ENCODE measurements around the gene MRS2.

The MRS2 gene

GRCh38 chr6:24429146-24429545, 26.4 kb downstream of the MRS2 start:
- in situ Hi-C loops (cut with HindIII; ENCODE audit: low sequenced_read_pairs): no loop called here

DNA sequence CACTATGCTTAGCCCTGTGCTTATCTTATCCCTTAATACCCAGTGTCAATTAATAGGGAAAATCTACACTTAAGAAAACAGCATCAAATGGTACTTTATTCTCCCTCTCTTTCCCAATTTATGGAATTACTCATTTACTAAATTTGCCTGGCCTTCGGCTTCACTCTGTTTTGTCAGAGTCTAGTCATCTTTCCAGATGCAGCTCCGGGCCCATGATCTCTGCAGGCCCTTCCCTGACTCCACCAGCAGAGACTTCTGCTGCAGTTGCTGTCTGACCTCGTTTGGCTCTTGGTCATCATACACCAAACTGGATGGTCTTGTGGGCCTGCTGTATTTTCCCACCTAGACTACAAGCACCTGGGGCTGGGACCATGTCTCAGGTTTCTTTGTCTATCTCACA, 27.4 kb downstream of the MRS2 start:
- in situ Hi-C loops (cut with HindIII; ENCODE audit: low sequenced_read_pairs): no loop called here

GRCh38 chr6:24431045-24431451, 28.3 kb downstream of the MRS2 start:
- in situ Hi-C loops (cut with HindIII; ENCODE audit: low sequenced_read_pairs): no loop called here

GRCh38 chr6:24432611-24433010, 29.9 kb downstream of the MRS2 start:
- in situ Hi-C loops (cut with HindIII; ENCODE audit: low sequenced_read_pairs): no loop called here

GRCh38 chr6:24436979-24437378, 34.2 kb downstream of the MRS2 start:
- in situ Hi-C loops (cut with HindIII; ENCODE audit: low sequenced_read_pairs): no loop called here

GRCh38 chr6:24439858-24440539, 37.3 kb downstream of the MRS2 start:
- in situ Hi-C loops (cut with HindIII; ENCODE audit: low sequenced_read_pairs): no loop called here

DNA sequence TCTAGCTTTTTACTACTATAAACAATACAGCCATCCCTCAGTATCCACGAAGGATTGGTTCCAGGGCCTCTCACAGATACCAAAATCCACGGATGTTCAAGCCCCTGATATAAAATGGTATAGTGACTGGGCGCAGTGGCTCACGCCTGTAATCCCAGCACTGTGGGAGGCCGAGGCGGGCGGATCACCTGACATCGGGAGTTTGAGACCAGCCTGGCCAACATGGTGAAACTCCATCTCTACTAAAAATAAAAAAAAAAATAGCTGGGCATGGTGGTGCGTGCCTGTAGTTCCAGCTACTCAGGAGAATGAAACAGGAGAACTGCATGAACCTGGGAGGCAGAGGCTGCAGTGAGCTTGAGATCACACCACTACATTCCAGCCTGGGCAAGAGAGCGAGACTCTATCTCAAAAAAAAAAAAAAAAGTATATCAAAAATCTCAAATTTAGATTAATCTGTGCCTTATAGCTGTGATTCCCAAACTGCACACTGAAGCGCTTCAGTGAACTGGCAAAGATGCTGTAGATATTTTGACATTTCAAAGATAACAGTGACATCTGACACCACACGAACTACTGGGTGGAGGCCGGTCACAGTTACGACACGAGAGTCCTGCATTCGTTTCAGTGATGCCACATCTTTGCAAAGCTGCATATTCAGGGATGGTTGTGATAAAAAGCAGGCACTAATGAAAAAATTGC, 38.3 kb downstream of the MRS2 start:
- in situ Hi-C loops (cut with HindIII; ENCODE audit: low sequenced_read_pairs): no loop called here

GRCh38 chr6:24441599-24441904, 38.8 kb downstream of the MRS2 start:
- in situ Hi-C loops (cut with HindIII; ENCODE audit: low sequenced_read_pairs): no loop called here

DNA sequence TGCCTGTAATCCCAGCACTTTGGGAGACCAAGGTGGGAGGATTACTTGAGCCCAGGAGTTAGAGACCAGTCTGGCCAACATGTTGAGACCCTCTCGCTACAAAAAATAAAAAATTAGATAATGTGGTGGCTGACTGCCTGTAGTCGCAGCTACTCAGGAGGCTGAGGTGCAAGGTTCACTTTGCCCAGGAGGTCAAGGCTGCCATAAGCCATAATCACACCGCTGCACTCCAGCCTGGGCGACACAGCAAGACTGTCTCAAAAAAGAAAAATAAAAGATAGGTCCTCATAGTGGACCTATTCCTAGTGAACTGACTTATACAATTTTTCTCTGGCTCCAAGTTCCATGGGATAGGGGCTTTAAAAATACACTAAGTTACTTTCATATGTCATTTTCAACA, 41.9 kb downstream of the MRS2 start:
- in situ Hi-C loops (cut with HindIII; ENCODE audit: low sequenced_read_pairs): no loop called here

DNA sequence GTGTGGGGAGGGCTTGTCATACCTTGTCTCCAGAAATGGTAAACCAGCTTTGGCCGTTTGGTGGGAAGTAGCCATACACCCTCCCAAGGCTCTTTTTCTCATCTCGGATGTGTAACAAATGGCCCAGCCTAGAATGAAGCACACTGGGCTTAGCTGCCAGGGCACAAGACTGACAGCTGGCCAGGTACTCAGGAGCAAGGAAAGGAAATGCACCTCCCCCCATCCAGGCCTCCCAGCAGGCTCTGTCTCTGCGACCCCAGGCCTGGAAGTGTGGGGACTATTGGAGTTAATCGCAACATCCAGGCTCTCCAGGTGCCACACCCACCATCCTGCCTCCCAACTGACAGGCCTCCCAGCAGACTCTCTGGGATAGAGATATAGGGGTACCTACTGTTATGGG, 43.0 kb downstream of the MRS2 start:
- in situ Hi-C loops (cut with HindIII; ENCODE audit: low sequenced_read_pairs): no loop called here

DNA sequence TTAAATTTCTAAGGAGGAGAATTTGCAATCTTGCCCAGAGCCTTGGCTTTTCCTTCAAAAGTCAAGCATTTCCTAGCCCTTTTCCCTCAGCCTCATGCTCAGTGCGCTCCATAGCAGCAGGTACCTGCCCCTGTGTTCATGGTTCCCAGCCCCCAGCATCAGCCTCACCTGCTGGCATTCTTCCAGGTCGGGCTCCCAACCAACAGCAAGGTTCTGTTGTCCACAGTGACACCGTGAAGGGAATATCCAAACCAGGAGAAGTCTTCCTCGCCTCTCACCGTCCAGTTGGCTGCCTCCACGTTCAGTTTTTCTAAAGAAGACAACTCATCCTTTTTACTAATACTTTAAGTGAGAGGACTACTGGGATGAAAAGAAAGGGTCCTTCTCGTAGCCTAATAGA, 43.9 kb downstream of the MRS2 start:
- in situ Hi-C loops (cut with HindIII; ENCODE audit: low sequenced_read_pairs): no loop called here

- in situ Hi-C loops (cut with HindIII; ENCODE audit: low sequenced_read_pairs): no loop called here
Measured at GRCh38 chr6:24448396-24448795, 45.7 kb downstream of the MRS2 start.

DNA sequence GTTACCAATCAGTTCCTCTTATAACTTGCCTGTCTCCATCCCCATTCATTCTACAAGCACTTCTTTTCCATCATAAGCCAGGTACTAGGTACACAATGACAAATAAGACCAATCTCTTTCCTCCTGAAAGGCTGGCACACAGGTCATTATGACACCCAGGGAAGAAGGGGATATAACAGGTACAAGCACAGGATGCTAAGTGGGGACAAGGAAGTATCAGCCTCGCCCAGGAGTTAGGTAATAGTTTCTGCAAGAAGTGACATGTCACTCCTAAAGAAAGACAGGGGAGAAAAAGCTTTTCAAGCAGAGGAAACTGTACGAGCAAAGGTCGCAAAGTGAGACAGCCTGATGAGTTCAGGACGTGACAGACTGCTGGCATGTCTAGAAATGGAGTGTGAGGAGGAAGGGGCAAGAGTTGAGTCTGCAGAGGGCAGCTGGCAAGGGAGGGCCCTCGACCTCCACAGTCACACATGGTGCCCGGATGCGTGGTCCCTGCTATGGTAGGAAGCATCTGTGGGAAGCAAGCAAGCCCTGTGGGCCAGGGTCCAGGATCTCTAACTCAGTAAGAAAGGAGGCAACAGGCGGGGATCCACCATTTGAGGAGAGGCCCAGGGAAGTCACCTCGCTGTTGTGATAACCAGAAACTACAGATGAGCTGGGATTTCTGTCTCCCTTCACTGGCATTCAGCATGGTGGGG, 46.2 kb downstream of the MRS2 start:
- in situ Hi-C loops (cut with HindIII; ENCODE audit: low sequenced_read_pairs): no loop called here

DNA sequence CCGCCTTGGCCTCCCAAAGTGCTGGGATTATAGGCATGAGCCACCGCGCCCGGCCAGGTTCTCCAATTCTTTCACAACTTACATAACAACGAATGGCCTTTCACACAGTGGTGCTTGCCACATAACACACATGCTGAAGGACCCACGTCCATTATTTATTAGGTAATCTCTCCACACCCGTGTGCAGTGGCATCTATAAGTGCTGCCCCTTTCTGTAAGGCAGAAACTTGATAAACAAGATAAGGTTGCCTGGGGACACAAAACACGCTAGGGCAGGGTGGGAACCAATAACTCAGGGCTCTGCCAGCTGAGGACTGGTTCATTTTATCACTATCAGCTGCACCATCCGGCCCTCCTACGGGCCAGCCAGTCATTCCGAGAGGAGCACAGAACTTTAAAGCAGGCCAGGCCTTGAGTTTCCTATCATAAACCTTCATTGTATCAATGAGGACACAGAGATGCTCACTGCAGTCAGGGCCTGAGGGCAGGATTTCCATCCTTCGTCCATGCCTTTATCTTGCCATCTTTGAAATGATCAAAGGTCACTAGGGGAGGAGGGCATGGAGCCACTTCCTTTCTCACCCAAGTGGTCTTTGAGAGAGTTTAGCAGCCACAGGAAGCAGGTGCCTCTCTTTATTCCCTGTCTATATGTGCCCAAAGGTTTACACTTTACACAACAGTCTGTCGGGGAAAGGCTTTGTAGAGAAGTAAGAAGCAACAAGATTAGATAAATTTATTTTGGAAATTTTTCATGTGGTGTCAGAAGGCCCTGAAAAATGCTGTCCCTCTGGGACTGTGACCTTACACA, 49.0 kb downstream of the MRS2 start:
- in situ Hi-C loops (cut with HindIII; ENCODE audit: low sequenced_read_pairs): no loop called here

- in situ Hi-C loops (cut with HindIII; ENCODE audit: low sequenced_read_pairs): no loop called here
Measured at GRCh38 chr6:24453921-24454320, 51.2 kb downstream of the MRS2 start.

GRCh38 chr6:24454452-24454851, 51.7 kb downstream of the MRS2 start:
- in situ Hi-C loops (cut with HindIII; ENCODE audit: low sequenced_read_pairs): no loop called here

DNA sequence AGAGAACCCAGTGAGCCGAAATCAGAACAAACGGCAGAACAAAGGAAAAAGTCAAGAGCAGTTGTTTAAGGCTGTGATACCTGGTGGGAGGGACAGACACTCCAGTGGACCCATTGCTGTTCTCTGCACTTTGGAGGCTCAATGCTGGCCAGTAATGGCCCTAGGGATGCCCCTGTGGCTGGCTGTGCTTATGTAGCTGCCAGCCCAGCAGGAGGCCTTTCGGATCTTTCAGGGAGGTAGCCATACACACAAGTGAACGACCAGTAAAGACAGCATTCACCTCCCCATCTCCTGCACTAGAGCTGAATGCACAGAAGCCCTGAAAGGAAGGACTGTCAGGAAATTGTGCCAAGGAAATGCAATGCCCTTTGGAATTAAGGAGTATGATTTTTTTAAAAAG, 52.3 kb downstream of the MRS2 start:
- in situ Hi-C loops (cut with HindIII; ENCODE audit: low sequenced_read_pairs): no loop called here

DNA sequence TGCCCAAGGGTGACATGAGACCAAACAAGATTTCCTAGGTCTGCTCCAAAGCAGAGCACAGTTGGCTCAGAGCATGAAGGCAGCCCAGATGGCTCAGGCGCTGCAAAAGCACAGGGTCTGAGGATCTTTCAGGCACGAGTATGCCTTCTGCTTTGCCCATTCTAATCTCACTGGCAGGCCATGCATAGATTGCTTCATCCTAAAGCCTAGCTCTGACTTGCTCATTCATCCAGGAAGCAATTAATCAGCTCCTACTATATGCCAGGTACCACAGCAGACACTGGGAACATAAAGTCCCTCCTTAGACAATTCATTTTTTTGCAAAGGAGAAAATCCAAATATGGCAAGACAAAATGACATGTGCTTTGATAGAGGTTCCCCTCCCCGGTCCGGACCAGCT, 55.4 kb downstream of the MRS2 start:
- in situ Hi-C loops (cut with HindIII; ENCODE audit: low sequenced_read_pairs): no loop called here

GRCh38 chr6:24458941-24459340, 56.2 kb downstream of the MRS2 start:
- in situ Hi-C loops (cut with HindIII; ENCODE audit: low sequenced_read_pairs): no loop called here

GRCh38 chr6:24460966-24461365, 58.2 kb downstream of the MRS2 start:
- in situ Hi-C loops (cut with HindIII; ENCODE audit: low sequenced_read_pairs): no loop called here

DNA sequence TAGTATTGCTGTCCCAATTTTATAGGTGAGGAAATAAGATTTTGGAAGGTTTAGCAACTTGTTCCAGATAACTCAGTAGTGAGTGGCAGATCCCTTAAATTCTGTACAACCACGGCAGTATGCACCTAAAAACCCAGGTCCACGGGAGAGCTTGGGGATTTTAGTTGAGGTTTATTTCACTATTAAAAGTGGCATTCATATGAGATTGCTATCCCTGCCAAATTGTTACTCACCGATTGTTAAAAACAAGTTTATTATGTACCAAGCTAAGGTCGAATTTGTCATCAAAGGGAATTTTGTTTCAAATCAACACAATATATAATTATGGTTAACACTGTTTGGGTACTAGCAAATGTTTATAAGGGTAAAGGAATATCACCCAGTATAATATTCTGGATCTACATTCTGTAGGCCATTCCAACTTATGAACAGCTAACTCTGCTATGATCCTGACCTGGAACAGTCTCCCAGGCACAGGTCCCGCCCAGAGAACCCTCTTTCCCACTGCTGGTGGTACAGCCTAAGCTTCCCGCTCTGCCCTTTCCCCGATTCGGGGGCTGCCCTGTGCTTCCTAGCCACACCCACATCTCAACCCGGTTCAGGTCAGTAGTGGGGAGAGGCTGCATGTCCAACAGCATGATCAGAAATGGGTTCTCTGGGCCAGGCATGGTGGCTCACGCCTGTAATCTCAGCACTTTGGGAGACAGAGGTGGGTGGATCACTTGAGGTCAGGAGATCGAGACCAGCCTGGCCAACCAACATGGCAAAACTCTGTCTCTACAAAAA, 61.7 kb downstream of the MRS2 start:
- in situ Hi-C loops (cut with HindIII; ENCODE audit: low sequenced_read_pairs): no loop called here

Data from DLD1 (cell line).